Breast epithelium (tissue), 3 donors: Measurements from ENCODE around the gene ZNF282.

Experiments
- CTCF ChIP-seq, 3 donors: fragments of 450-650 bp; IDR thresholded peaks; one replicate each; pipeline ENCODE4 v1.5.1; 2016 to 2017; ENCODE audit warnings: antibody characterized with exemption in 3 of 3, mild to moderate bottlenecking in 3 of 3, moderate library complexity in 3 of 3
- POLR2A ChIP-seq: fragments of 450-650 bp; IDR thresholded peaks from one replicate; pipeline ENCODE4 v1.6.1; 2016; ENCODE audit warnings: antibody characterized with exemption, mild to moderate bottlenecking, moderate library complexity

GRCh38 chr7:149216402-149216801 lies 21.1 kb downstream of the ZNF282 start:
- no peak for TF ChIP-seq CTCF (IDR thresholded peaks at IDR 0.05)
- TF ChIP-seq POLR2A = no peak
